Testis (tissue), 3 donors: ENCODE results near the gene KDSR. TPM values are rescaled to one million over a fixed set of nuclear protein-coding genes. Genes with fewer than 3 reads are reported as not detected.

ENCODE experiments used
- DNase-seq: peaks from one replicate; pipeline ENCODE4 v3.0.0-alpha.2; 2019
- H3K27ac ChIP-seq, 2 donors: fragments of 200-600 bp; sonication (generic); one replicate each; pipeline ENCODE4 v1.5.1; 2019
- H3K27me3 ChIP-seq: fragments of 200-600 bp; sonication (generic); one replicate; pipeline ENCODE4 v1.5.1; 2019
- H3K36me3 ChIP-seq: fragments of 200-600 bp; sonication (generic); one replicate; pipeline ENCODE4 v1.5.1; 2017; ENCODE audit warnings: low read depth; ENCODE audit errors: missing control alignments
- H3K4me1 ChIP-seq: fragments of 200-600 bp; sonication (generic); one replicate; pipeline ENCODE4 v1.5.1; 2019
- H3K4me3 ChIP-seq, 2 donors: fragments of 200-600 bp; sonication (generic); one replicate each; pipeline ENCODE4 v1.5.1; 2017 to 2019
- H3K9me3 ChIP-seq: fragments of 200-600 bp; sonication (generic); one replicate; pipeline ENCODE4 v1.5.1; 2017
- POLR2A ChIP-seq: fragments of 450-650 bp; IDR thresholded peaks from one replicate; pipeline ENCODE4 v1.6.1; 2017; ENCODE audit warnings: antibody characterized with exemption, mild to moderate bottlenecking, moderate library complexity
- WGBS, 2 donors: methylation state at CpG; one replicate each; pipeline ENCODE4 v1.1.5; 2018; 5-methylcytosine and 5-hydroxymethylcytosine counted together
- intact Hi-C: fragments of 100-400 bp; cut with DNase I; formaldehyde crosslinking; loops from one replicate; pipeline ENCODE4 v1.15.1; 2023; ENCODE audit warnings: low total_unique reads
- polyA plus RNA-seq: library from polyadenylated mRNA; stranded (reverse); fragments of 350-450 nt; fragmentation: Illumina TruSeq; extraction: RNeasy Lipid Tissue Mini Kit (QIAGEN cat#74804); gene quantifications from one replicate; pipeline ENCODE4 v1.2.3, GENCODE V29; 2014; ENCODE audit warnings: low read depth, low replicate concordance; ENCODE audit not compliant: insufficient read depth
- total RNA-seq, 2 donors: library from RNA; depleted of rRNA; stranded (reverse); fragments of >200 nt; gene quantifications; one replicate each; pipeline ENCODE4 v1.2.3, GENCODE V29; 2016
- TF ChIP-seq, protein P1 (sequence below), 3 experiments: fragments of 450-650 bp in 2 of 3; fragments of 200-600 bp in 1 of 3; sonication (generic) in 1 of 3; IDR thresholded peaks; one replicate each; pipeline ENCODE4 v1.5.1; 2016 to 2019; ENCODE audit warnings: antibody characterized with exemption in 3 of 3, mild to moderate bottlenecking in 2 of 3, moderate library complexity in 1 of 3

Gene KDSR
- total and polyA plus RNA-seq, 3 donors from 2014 or later: 30.2 to 64.1 (median 41.7) TPM

DNA sequence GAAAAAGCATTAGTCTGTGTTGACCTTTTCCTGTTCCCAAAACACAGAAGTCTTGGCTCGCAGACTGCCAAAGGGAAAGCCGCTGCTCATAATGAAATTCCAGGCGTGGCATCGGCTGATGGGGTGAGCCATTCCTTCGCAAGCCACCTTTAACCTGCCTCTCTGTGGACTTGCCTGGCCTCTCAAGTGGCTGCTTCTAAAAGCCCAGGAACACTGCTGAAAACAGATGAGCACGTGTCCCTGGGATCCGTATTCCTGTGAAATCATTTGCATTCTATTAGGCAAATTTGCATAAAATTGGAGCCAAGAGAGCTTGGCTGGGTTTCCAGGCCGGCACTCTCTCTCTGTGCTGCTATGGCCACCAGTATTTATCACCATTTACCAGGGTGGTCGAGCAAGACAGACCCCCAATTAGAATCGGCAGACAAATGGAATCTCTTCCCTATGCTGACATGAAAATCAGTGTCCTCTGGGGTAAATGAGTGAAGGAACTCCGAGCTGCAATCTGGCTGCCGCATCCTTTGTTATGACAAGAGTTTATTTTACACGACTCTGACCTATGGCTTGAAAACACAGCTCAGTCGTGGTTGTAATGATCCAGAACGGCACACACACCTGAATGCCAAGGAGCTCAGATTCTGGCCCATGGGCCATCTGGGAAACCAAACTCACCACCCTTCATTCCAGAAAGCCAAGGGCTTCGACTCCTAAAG is 69.2 kb downstream of the KDSR start:
- intact Hi-C loops: no loop called here
- no peaks in the 10 kb centered on the region for H3K36me3 ChIP-seq
- 68 to 72% methylated on average over 15 to 16 of the region's 16 CpGs for WGBS, 2 donors
- peaks cover 31% of the 10 kb centered on the region for H3K4me1 ChIP-seq
- H3K9me3 ChIP-seq: no peaks in the 10 kb centered on the region
- no peak overlapping the region for H3K27ac ChIP-seq
- no peak overlapping the region for H3K4me3 ChIP-seq
- no peak for TF ChIP-seq POLR2A
- TF ChIP-seq, protein P1, sequence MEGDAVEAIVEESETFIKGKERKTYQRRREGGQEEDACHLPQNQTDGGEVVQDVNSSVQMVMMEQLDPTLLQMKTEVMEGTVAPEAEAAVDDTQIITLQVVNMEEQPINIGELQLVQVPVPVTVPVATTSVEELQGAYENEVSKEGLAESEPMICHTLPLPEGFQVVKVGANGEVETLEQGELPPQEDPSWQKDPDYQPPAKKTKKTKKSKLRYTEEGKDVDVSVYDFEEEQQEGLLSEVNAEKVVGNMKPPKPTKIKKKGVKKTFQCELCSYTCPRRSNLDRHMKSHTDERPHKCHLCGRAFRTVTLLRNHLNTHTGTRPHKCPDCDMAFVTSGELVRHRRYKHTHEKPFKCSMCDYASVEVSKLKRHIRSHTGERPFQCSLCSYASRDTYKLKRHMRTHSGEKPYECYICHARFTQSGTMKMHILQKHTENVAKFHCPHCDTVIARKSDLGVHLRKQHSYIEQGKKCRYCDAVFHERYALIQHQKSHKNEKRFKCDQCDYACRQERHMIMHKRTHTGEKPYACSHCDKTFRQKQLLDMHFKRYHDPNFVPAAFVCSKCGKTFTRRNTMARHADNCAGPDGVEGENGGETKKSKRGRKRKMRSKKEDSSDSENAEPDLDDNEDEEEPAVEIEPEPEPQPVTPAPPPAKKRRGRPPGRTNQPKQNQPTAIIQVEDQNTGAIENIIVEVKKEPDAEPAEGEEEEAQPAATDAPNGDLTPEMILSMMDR (IDR thresholded peaks at IDR 0.05): no peak
- H3K27me3 ChIP-seq: no peaks in the 10 kb centered on the region
- DNase-seq: no peak

GRCh38 chr18:63293935-63294334 is 73.1 kb downstream of the KDSR start:
- DNase-seq: no peak
- no peaks in the 10 kb centered on the region for H3K9me3 ChIP-seq
- peaks cover 46% of the 10 kb centered on the region for H3K4me1 ChIP-seq
- intact Hi-C loops: no loop called here
- H3K4me3 ChIP-seq: no peak overlapping the region
- no peaks in the 10 kb centered on the region for H3K36me3 ChIP-seq
- H3K27me3 ChIP-seq: no peaks in the 10 kb centered on the region
- WGBS, 2 donors: 74 to 80% methylated on average over 4 of the region's 4 CpGs
- TF ChIP-seq, protein P1 (IDR thresholded peaks at IDR 0.05): no peak
- TF ChIP-seq POLR2A: no peak
- H3K27ac ChIP-seq: no peak overlapping the region

- no peaks in the 10 kb centered on the region for H3K36me3 ChIP-seq
- H3K27me3 ChIP-seq: no peaks in the 10 kb centered on the region
- no peaks in the 10 kb centered on the region for H3K9me3 ChIP-seq
- 49 to 51% methylated on average over 11 of the region's 11 CpGs for WGBS, 2 donors
- H3K4me1 ChIP-seq: peaks cover 48% of the 10 kb centered on the region
- H3K4me3 ChIP-seq: no peak overlapping the region
- intact Hi-C loops: no loop called here
- DNase-seq: no peak
- TF ChIP-seq POLR2A: no peak
- TF ChIP-seq, protein P1 (IDR thresholded peaks at IDR 0.05): no peak
- peak overlapping the region in 1 of 2 donors; percentile 21 for H3K27ac ChIP-seq
Observed at GRCh38 chr18:63292831-63293683, 73.9 kb downstream of the KDSR start.

DNA sequence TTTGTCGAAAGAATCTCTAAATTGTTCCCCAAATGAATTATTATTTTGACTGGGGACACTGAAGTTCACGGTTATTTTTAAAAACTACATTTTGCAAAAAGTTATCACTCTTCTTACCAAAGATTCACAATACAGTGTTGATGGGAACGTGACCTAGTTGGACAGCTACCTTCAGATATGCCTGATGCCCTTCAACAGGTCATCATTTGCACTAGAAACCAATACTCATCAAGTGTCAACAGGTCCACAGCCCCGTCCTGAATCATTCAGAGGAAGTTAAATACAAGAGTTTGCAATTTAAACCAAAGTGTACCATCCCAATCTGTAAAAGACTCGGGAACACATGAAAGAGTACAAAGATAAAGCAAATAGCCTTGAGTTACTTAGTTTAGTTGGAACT is 75.7 kb downstream of the KDSR start:
- peak overlapping the region; percentile 14 to 53 for H3K27ac ChIP-seq
- H3K4me3 ChIP-seq: no peak overlapping the region
- TF ChIP-seq POLR2A: no peak
- TF ChIP-seq, protein P1 (IDR thresholded peaks at IDR 0.05): no peak
- intact Hi-C loops: no loop called here
- 41 to 49% methylated on average over 5 of the region's 5 CpGs for WGBS, 2 donors
- no peaks in the 10 kb centered on the region for H3K9me3 ChIP-seq
- H3K27me3 ChIP-seq: no peaks in the 10 kb centered on the region
- peaks cover 54% of the 10 kb centered on the region for H3K4me1 ChIP-seq
- no peaks in the 10 kb centered on the region for H3K36me3 ChIP-seq
- DNase-seq: no peak
